ENCODE results near the gene OGFOD3. TPM values are rescaled to one million over a fixed set of nuclear protein-coding genes. Genes with fewer than 3 reads are reported as not detected.

OGFOD3 gene
- total RNA-seq, 1 experiment from 2014 or later: 53.6 TPM

- TF ChIP-seq, protein P1, sequence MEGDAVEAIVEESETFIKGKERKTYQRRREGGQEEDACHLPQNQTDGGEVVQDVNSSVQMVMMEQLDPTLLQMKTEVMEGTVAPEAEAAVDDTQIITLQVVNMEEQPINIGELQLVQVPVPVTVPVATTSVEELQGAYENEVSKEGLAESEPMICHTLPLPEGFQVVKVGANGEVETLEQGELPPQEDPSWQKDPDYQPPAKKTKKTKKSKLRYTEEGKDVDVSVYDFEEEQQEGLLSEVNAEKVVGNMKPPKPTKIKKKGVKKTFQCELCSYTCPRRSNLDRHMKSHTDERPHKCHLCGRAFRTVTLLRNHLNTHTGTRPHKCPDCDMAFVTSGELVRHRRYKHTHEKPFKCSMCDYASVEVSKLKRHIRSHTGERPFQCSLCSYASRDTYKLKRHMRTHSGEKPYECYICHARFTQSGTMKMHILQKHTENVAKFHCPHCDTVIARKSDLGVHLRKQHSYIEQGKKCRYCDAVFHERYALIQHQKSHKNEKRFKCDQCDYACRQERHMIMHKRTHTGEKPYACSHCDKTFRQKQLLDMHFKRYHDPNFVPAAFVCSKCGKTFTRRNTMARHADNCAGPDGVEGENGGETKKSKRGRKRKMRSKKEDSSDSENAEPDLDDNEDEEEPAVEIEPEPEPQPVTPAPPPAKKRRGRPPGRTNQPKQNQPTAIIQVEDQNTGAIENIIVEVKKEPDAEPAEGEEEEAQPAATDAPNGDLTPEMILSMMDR (IDR thresholded peaks at IDR 0.05 in 2 of 3, conservative IDR thresholded peaks at IDR 0.05 in 1 of 3; ENCODE audit: borderline replicate concordance in 1 of 3, insufficient read depth in 1 of 3, low read depth in 2 of 3, low read length in 2 of 3): no peak
- no peak for TF ChIP-seq POLR2AphosphoS5 (IDR thresholded peaks at IDR 0.05; ENCODE audit: low read depth, low read length)
Measured at GRCh38 chr17:82444941-82445521, 26.6 kb upstream of the OGFOD3 start (continued).

DNA sequence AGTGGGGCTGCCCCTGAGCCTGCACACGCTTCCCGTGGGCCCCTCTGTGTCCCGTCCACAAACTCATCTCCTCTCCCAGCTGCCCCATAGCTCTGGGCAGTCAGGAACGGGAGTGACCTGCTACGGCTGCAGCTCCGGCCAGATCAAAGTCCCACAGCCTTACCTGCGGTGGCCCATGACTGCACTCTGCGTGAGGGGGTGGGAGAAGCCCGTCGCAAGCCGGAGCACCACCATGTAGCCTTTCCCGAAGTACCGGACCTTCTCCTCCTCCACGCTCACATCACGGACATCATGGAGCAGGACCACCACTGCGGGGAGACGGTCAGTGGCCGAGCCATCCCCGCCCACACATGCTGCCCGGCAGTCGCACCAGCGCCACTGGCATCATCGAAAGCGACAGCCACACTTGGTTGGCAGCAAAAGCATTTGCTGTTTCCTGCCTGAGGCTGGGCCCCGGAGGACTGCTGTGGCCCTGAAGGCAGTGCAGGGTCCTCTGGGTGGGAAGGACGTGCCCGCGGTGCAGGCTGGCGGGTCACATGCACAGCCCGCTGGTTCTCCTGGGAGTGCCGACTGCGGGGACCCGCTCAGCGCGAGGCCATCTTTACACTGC is 26.0 kb upstream of the OGFOD3 start:
- no TSS peak for BruUV-seq (replicated peaks)
- no peak for ATAC-seq
- TF ChIP-seq JUND (IDR thresholded peaks at IDR 0.05): no peak
- TF ChIP-seq EZH2 (IDR thresholded peaks at IDR 0.05): no peak
- no peak for TF ChIP-seq SP1 (IDR thresholded peaks at IDR 0.05; ENCODE audit: low read depth)
- TF ChIP-seq ELF1 (IDR thresholded peaks at IDR 0.05; ENCODE audit: borderline replicate concordance, low read depth): no peak
- no peak for TF ChIP-seq SIN3A (IDR thresholded peaks at IDR 0.05; ENCODE audit: low read depth)
- no peak for TF ChIP-seq FOSL1 (IDR thresholded peaks at IDR 0.05; ENCODE audit: low read depth)
- TF ChIP-seq SRF (IDR thresholded peaks at IDR 0.05; ENCODE audit: low read depth): no peak
- no peak for TF ChIP-seq REST (IDR thresholded peaks at IDR 0.05; ENCODE audit: low read depth)
- no peak for TF ChIP-seq RAD21 (IDR thresholded peaks at IDR 0.05; ENCODE audit: low read depth)
- TF ChIP-seq, protein P1 (IDR thresholded peaks at IDR 0.05 in 2 of 3, conservative IDR thresholded peaks at IDR 0.05 in 1 of 3; ENCODE audit: borderline replicate concordance in 1 of 3, insufficient read depth in 1 of 3, low read depth in 2 of 3, low read length in 2 of 3): no peak
- TF ChIP-seq ZNF274 (IDR thresholded peaks at IDR 0.05; ENCODE audit: low read depth, low read length): no peak
- no peak for TF ChIP-seq EZH2phosphoT487 (IDR thresholded peaks at IDR 0.05; ENCODE audit: borderline replicate concordance)
- TF ChIP-seq EGR1 (IDR thresholded peaks at IDR 0.05; ENCODE audit: low read depth): no peak
- TF ChIP-seq YY1 (IDR thresholded peaks at IDR 0.05; ENCODE audit: extremely low read depth, insufficient replicate concordance, low read depth, low read length): no peak
- no peak for TF ChIP-seq TCF7L2 (IDR thresholded peaks at IDR 0.05; ENCODE audit: borderline replicate concordance, extremely low read depth, insufficient read depth, insufficient read length)
- TF ChIP-seq ZFX (IDR thresholded peaks at IDR 0.05): no peak

More for the DNA sequence above, 26.0 kb upstream of the OGFOD3 start:
- Histone ChIP-seq H3K79me2 (ENCODE audit: insufficient read depth, low read length) (peaks cover 4% of the 10 kb centered on the region; the same call in 1 of the 2 replicates), H3K9me3 (ENCODE audit: control insufficient read depth in 1 of 2, insufficient read depth in 1 of 2, low read depth in 1 of 2, low read length in 2 of 2) (no peaks in the 10 kb centered on the region), H3K4me2 (ENCODE audit: low read length) (no peak overlapping the region), H3K9me2 (ENCODE audit: insufficient read depth) (no peaks in the 10 kb centered on the region), H3K27ac (ENCODE audit: low read depth, low read length) (no peak overlapping the region; the same call in 1 of the 2 replicates), H2AFZ (ENCODE audit: low read depth, low read length, poor library complexity, severe bottlenecking) (no peak overlapping the region), H4K20me1 (ENCODE audit: insufficient read depth) (no peaks in the 10 kb centered on the region), H3K9ac (ENCODE audit: low read length) (no peak overlapping the region), H3K4me1 (ENCODE audit: control insufficient read depth in 1 of 2, insufficient read depth in 2 of 2, low read length in 2 of 2) (peaks cover 4% of the 10 kb centered on the region in 2 experiments; a peak in 3 of 4 replicates), H3K27me3 (ENCODE audit: insufficient read depth, low read length) (no peaks in the 10 kb centered on the region), H3K4me3 (replicated peaks in 1 of 2; ENCODE audit: low read depth in 1 of 2, low read length in 2 of 2) (no peak overlapping the region), H3K36me3 (ENCODE audit: control insufficient read depth in 1 of 2, insufficient read depth in 2 of 2, low read length in 2 of 2) (peaks cover 0 to 17% of the 10 kb centered on the region in 2 experiments; a peak in 1 of 4 replicates)
- DNase-seq (ENCODE audit: low read depth, low spot score): no peak
- RAD21 ChIA-PET (ENCODE audit: low non-redundant PET in 1 of 2, low total read pairs in 2 of 2, uncharacterized antibody in 2 of 2, unreplicated experiment in 2 of 2): no interaction called here
- POLR2A ChIA-PET: no interaction called here
- CTCF ChIA-PET: no interaction called here
- intact Hi-C loops (cut with micrococcal nuclease): no loop called here

Data from HCT116 (cell line).